HepG2 (cell line): ENCODE measurements around the gene KLHL33. TPM values are rescaled to one million over a fixed set of nuclear protein-coding genes. Genes with fewer than 3 reads are reported as not detected.

Source experiments
- HNF4A ChIP-seq: sonication (generic); formaldehyde crosslinking; IDR thresholded peaks from 2 replicates; pipeline ENCODE4 v1.4.0; 2020; ENCODE audit warnings: missing genetic modification reagents
- KDM6A ChIP-seq: IDR thresholded peaks from 2 replicates; pipeline ENCODE4 v1.6.1; 2016; ENCODE audit warnings: low read depth
- MYC ChIP-seq: sonication (generic); formaldehyde crosslinking; IDR thresholded peaks from 2 replicates; pipeline ENCODE4 v1.9.0; 2021; ENCODE audit warnings: missing genetic modification reagents, borderline replicate concordance
- ZFY ChIP-seq: sonication (generic); formaldehyde crosslinking; IDR thresholded peaks from 2 replicates; pipeline ENCODE4 v1.4.0; 2020; ENCODE audit warnings: missing genetic modification reagents
- ZIK1 ChIP-seq: sonication (generic); formaldehyde crosslinking; IDR thresholded peaks from 2 replicates; pipeline ENCODE4 v1.5.0; 2020; ENCODE audit warnings: mild to moderate bottlenecking, low read depth, missing genetic modification reagents, borderline replicate concordance
- ZSCAN22 ChIP-seq: sonication (generic); formaldehyde crosslinking; IDR thresholded peaks from 2 replicates; pipeline ENCODE4 v1.4.0; 2020; ENCODE audit warnings: mild to moderate bottlenecking, missing genetic modification reagents
- polyA plus RNA-seq, 8 experiments: library from polyadenylated mRNA; depleted of rRNA in 3 of 8; stranded (reverse) in 7 of 8; unstranded in 1 of 8; fragments of >200 nt; fragmentation: Illumina TruSeq in 4 of 8; extraction: Trizol in 4 of 8; gene quantifications; 2 replicates each; pipeline versions ENCODE4 v1.2.1 to v1.2.3, GENCODE V29; 2011 to 2016; ENCODE audit warnings: low read depth in 4 of 8, missing spikeins in 1 of 8, mixed read lengths in 1 of 8; ENCODE audit not compliant: insufficient read depth in 1 of 8
- total RNA-seq, 5 experiments: library from RNA; depleted of rRNA; stranded (reverse); fragments of >200 nt; fragmentation: Illumina TruSeq; extraction: Trizol; gene quantifications; 2 replicates each; pipeline ENCODE4 v1.2.3, GENCODE V29; 2016; ENCODE audit warnings: low read depth in 1 of 5
- TF ChIP-seq, protein P1 (sequence below): sonication (generic); formaldehyde crosslinking; IDR thresholded peaks from 2 replicates; pipeline ENCODE4 v1.4.0; 2020; ENCODE audit warnings: missing genetic modification reagents
- TF ChIP-seq, protein P2 (sequence below): IDR thresholded peaks from 2 replicates; pipeline ENCODE4 v1.6.1; 2016; ENCODE audit warnings: low read depth
- TF ChIP-seq, protein P3 (sequence below), 2 experiments: sonication (generic) in 1 of 2; formaldehyde crosslinking in 1 of 2; IDR thresholded peaks; 2 replicates each; pipeline versions ENCODE4 v1.4.0 to v1.6.1; 2016 to 2020; ENCODE audit warnings: borderline replicate concordance in 1 of 2, low read depth in 1 of 2, mild to moderate bottlenecking in 1 of 2, missing genetic modification reagents in 1 of 2
- TF ChIP-seq, protein P4 (sequence below): sonication (generic); formaldehyde crosslinking; IDR thresholded peaks from 2 replicates; pipeline ENCODE4 v1.4.0; 2020; ENCODE audit warnings: mild to moderate bottlenecking, missing genetic modification reagents
- TF ChIP-seq, protein P5 (sequence below): sonication (generic); formaldehyde crosslinking; IDR thresholded peaks from 2 replicates; pipeline ENCODE4 v1.4.0; 2020; ENCODE audit warnings: missing genetic modification reagents
- TF ChIP-seq, protein P6 (sequence below): IDR thresholded peaks from 2 replicates; pipeline ENCODE4 v1.6.1; 2012; ENCODE audit warnings: inconsistent platforms
- TF ChIP-seq, protein P7 (sequence below): fragments of 450-650 bp; IDR thresholded peaks from 2 replicates; pipeline ENCODE4 v1.6.1; 2017

Gene KLHL33
- total and polyA plus RNA-seq, 2 of the 13 experiments (the other 11 are each of a cell fraction or from before 2014, with no cell fraction given), result not detected

DNA sequence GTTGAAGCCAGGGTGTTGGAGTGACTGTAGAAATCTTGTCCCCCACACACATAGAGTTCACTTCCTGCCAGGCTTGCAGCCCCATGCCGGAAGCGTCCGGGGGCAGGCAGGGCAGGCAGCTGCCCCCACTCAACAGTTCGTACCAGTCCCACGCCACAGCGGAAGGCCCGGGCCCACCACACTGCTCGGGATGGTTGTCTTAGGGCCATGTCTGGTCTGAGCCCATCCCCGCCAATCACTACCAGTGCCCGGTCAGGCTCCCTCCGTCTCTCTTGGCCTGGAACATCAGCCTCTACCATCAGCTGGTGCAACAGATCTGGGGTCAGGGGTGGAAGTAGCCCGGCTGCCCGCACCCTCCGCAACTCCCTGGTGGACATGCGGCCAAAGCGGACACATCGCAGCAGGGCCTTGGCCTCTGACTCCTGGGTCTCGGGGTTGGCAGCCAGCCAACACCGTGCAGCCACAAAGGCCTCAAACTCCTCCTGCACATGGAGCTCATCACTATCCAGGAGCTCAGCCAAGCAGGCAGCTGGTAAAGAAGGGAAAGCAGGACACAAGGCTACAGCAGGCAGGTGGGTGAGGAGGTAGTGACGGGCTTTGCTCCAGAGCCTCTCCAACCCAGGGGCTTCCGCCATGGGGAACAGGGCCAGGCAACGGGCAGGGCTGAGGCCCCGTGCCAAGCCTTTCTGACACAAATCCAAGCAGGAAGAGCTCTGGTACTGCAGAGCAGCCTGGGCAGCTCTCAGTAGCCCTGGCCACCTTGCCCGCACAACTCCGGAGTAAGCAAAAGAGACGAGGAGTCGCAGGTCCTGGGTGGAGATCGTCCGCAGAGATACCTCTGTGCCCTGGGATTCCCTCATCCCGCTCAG, 5.9 kb downstream of the KLHL33 start (continued):
- TF ChIP-seq, protein P1, sequence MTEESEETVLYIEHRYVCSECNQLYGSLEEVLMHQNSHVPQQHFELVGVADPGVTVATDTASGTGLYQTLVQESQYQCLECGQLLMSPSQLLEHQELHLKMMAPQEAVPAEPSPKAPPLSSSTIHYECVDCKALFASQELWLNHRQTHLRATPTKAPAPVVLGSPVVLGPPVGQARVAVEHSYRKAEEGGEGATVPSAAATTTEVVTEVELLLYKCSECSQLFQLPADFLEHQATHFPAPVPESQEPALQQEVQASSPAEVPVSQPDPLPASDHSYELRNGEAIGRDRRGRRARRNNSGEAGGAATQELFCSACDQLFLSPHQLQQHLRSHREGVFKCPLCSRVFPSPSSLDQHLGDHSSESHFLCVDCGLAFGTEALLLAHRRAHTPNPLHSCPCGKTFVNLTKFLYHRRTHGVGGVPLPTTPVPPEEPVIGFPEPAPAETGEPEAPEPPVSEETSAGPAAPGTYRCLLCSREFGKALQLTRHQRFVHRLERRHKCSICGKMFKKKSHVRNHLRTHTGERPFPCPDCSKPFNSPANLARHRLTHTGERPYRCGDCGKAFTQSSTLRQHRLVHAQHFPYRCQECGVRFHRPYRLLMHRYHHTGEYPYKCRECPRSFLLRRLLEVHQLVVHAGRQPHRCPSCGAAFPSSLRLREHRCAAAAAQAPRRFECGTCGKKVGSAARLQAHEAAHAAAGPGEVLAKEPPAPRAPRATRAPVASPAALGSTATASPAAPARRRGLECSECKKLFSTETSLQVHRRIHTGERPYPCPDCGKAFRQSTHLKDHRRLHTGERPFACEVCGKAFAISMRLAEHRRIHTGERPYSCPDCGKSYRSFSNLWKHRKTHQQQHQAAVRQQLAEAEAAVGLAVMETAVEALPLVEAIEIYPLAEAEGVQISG (CRISPR knock-in tag), result peak; percentile 58; the same call in 1 of the 2 replicates
- TF ChIP-seq, protein P2, sequence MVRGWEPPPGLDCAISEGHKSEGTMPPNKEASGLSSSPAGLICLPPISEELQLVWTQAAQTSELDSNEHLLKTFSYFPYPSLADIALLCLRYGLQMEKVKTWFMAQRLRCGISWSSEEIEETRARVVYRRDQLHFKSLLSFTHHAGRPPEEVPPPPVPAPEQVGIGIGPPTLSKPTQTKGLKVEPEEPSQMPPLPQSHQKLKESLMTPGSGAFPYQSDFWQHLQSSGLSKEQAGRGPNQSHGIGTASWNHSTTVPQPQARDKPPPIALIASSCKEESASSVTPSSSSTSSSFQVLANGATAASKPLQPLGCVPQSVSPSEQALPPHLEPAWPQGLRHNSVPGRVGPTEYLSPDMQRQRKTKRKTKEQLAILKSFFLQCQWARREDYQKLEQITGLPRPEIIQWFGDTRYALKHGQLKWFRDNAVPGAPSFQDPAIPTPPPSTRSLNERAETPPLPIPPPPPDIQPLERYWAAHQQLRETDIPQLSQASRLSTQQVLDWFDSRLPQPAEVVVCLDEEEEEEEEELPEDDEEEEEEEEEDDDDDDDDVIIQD (CRISPR knock-in tag), result no peak
- 0 out of 2 replicates have a peak, but pooled peaks have one; percentile 66 for TF ChIP-seq ZIK1 (CRISPR knock-in tag)
- TF ChIP-seq, protein P3, sequence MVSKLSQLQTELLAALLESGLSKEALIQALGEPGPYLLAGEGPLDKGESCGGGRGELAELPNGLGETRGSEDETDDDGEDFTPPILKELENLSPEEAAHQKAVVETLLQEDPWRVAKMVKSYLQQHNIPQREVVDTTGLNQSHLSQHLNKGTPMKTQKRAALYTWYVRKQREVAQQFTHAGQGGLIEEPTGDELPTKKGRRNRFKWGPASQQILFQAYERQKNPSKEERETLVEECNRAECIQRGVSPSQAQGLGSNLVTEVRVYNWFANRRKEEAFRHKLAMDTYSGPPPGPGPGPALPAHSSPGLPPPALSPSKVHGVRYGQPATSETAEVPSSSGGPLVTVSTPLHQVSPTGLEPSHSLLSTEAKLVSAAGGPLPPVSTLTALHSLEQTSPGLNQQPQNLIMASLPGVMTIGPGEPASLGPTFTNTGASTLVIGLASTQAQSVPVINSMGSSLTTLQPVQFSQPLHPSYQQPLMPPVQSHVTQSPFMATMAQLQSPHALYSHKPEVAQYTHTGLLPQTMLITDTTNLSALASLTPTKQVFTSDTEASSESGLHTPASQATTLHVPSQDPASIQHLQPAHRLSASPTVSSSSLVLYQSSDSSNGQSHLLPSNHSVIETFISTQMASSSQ (IDR thresholded peaks at IDR 0.05; ENCODE audit: low read depth), result no peak
- TF ChIP-seq, protein P3 (CRISPR knock-in tag; IDR thresholded peaks at IDR 0.05; ENCODE audit: borderline replicate concordance), result peak; percentile 23; the same call in 1 of the 2 replicates
- 0 out of 2 replicates have a peak, but pooled peaks have one; percentile 43 for TF ChIP-seq ZSCAN22
- peak; percentile 62; the same call in 1 of the 2 replicates for TF ChIP-seq ZFY (CRISPR knock-in tag)
- TF ChIP-seq, protein P4, sequence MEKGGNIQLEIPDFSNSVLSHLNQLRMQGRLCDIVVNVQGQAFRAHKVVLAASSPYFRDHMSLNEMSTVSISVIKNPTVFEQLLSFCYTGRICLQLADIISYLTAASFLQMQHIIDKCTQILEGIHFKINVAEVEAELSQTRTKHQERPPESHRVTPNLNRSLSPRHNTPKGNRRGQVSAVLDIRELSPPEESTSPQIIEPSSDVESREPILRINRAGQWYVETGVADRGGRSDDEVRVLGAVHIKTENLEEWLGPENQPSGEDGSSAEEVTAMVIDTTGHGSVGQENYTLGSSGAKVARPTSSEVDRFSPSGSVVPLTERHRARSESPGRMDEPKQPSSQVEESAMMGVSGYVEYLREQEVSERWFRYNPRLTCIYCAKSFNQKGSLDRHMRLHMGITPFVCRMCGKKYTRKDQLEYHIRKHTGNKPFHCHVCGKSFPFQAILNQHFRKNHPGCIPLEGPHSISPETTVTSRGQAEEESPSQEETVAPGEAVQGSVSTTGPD (CRISPR knock-in tag), result no peak
- TF ChIP-seq, protein P5, sequence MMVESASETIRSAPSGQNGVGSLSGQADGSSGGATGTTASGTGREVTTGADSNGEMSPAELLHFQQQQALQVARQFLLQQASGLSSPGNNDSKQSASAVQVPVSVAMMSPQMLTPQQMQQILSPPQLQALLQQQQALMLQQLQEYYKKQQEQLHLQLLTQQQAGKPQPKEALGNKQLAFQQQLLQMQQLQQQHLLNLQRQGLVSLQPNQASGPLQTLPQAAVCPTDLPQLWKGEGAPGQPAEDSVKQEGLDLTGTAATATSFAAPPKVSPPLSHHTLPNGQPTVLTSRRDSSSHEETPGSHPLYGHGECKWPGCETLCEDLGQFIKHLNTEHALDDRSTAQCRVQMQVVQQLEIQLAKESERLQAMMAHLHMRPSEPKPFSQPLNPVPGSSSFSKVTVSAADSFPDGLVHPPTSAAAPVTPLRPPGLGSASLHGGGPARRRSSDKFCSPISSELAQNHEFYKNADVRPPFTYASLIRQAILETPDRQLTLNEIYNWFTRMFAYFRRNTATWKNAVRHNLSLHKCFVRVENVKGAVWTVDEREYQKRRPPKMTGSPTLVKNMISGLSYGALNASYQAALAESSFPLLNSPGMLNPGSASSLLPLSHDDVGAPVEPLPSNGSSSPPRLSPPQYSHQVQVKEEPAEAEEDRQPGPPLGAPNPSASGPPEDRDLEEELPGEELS (CRISPR knock-in tag), result peak; percentile 35; the same call in 1 of the 2 replicates
- TF ChIP-seq MYC (CRISPR knock-in tag), result peak; percentile 83; the same call in 1 of the 2 replicates
- TF ChIP-seq KDM6A (CRISPR knock-in tag), result no peak
- TF ChIP-seq, protein P6, sequence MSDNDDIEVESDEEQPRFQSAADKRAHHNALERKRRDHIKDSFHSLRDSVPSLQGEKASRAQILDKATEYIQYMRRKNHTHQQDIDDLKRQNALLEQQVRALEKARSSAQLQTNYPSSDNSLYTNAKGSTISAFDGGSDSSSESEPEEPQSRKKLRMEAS, result peak; percentile 87
- TF ChIP-seq, protein P7, sequence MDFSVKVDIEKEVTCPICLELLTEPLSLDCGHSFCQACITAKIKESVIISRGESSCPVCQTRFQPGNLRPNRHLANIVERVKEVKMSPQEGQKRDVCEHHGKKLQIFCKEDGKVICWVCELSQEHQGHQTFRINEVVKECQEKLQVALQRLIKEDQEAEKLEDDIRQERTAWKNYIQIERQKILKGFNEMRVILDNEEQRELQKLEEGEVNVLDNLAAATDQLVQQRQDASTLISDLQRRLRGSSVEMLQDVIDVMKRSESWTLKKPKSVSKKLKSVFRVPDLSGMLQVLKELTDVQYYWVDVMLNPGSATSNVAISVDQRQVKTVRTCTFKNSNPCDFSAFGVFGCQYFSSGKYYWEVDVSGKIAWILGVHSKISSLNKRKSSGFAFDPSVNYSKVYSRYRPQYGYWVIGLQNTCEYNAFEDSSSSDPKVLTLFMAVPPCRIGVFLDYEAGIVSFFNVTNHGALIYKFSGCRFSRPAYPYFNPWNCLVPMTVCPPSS, result no peak
- TF ChIP-seq HNF4A (CRISPR knock-in tag), result peak; percentile 50
